ENCODE results near the gene ZNF408. TPM values are rescaled to one million over a fixed set of nuclear protein-coding genes. Genes with fewer than 3 reads are reported as not detected.

ZNF408 gene
- total RNA-seq, 2 experiments from 2014 or later: 12.9 to 15.1 TPM

DNA sequence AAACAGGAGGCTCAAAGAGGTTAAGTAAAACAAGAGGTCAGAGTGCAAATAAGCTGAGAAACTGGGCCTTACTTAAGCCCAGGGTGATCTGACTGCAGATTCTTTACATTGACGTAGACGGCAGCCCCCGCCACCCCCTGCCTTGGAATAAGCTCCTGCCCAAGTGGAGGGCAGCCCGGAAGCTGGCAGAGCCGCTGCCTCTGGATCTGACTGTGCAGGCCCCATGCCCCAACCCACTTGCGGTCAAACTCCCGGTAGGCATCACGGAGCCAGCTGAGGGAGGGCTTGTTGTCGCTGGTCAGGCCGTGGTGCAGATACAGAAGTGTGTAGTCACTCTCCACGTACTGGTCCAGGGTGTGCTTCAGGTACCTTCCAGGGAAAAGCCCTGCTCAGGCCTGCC is 19.0 kb upstream of the ZNF408 start:
- no peaks in the 10 kb centered on the region for H3K27me3 Mint-ChIP-seq
- no peaks in the 10 kb centered on the region for H3K36me3 Mint-ChIP-seq
- H3K9me3 Mint-ChIP-seq: no peaks in the 10 kb centered on the region
- no peak overlapping the region for H3K4me3 Mint-ChIP-seq
- H3K27ac Mint-ChIP-seq: no peak overlapping the region
- peaks cover 8% of the 10 kb centered on the region for H3K4me1 Mint-ChIP-seq
- no peak for DNase-seq

DNA sequence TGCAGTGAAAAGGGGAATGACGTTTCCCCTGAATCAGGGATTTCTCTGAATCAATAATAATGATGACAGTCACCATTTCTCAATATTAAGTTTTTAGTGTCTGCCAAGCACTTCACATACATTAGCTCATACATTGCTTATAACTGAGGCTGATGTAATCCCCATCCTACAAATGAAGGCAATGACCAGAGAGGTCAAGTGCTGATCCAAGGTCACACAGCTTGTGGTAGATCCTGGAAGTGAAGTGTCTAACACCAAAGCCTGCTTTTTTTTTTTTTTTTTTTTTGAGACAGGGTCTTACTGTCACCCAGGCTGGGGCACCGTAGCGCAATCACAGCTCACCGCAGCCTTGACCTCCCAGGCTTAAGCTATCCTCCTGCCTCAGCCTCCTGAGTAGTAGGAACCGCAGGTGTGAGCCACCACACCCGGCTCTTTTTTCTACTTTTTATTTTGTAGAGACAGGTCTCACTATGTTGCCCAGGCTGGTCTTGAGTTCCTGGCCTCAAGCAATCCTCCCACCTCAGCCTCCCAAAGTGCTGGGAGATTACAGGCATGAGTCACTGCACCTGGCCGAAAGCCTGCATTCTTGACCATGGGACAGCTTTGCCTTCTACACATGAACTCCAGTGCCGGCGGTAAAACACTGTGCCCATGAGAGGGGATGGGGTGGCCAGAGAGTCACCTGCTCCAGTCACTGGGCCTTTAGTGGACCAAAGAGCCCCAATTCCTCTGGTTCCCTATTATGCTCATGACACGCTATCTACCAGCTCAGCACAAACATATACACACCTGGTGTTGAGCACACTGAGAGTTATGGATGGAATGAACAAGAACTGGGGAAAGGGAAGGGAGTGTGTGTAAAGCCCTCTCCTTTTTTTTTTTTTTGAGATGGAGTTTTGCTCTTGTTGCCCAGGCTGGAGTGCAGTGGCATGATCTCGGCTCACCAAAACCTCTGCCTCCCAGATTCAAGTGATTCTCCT is 17.8 kb upstream of the ZNF408 start:
- H3K4me1 Mint-ChIP-seq: peaks cover 4% of the 10 kb centered on the region
- no peak for DNase-seq
- H3K27me3 Mint-ChIP-seq: no peaks in the 10 kb centered on the region
- no peak overlapping the region for H3K4me3 Mint-ChIP-seq
- H3K36me3 Mint-ChIP-seq: no peaks in the 10 kb centered on the region
- no peak overlapping the region for H3K27ac Mint-ChIP-seq
- no peaks in the 10 kb centered on the region for H3K9me3 Mint-ChIP-seq

GRCh38 chr11:46684367-46684766 is 16.5 kb upstream of the ZNF408 start:
- Mint-ChIP-seq H3K4me1 (peaks cover 2% of the 10 kb centered on the region), H3K27me3 (no peaks in the 10 kb centered on the region), H3K9me3 (no peaks in the 10 kb centered on the region), H3K36me3 (no peaks in the 10 kb centered on the region), H3K4me3 (no peak overlapping the region), H3K27ac (no peak overlapping the region)
- DNase-seq: no peak

- no peaks in the 10 kb centered on the region for H3K9me3 Mint-ChIP-seq
- no peaks in the 10 kb centered on the region for H3K27me3 Mint-ChIP-seq
- DNase-seq: no peak
- peaks cover 2% of the 10 kb centered on the region for H3K4me1 Mint-ChIP-seq
- H3K36me3 Mint-ChIP-seq: peaks cover 3% of the 10 kb centered on the region
- H3K27ac Mint-ChIP-seq: no peak overlapping the region
- no peak overlapping the region for H3K4me3 Mint-ChIP-seq
Observed at GRCh38 chr11:46686886-46687795, 13.7 kb upstream of the ZNF408 start.

DNA sequence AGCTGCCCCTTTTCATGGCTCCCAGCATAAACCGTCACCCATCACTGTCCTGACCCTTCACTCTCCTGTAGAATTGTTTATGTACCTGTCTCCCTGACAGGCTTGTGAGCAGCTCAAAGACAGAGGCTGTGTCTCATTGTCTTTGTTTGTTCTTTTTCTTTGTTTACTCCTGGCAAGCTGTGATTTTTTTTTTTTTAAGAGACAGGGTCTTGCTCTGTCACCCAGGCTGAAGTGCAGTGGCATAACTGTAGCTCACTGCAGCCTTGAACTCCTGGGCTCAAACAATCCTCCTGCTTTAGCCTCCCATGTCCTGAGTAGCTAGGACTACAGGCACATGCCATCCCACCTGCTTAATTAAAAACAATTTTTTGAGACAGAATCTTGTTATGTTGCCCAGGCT is 10.1 kb upstream of the ZNF408 start:
- Mint-ChIP-seq H3K27ac (no peak overlapping the region), H3K4me3 (no peak overlapping the region)

GRCh38 chr11:46692450-46692849 is 8.4 kb upstream of the ZNF408 start:
- H3K36me3 Mint-ChIP-seq: peaks cover 3% of the 10 kb centered on the region
- no peaks in the 10 kb centered on the region for H3K9me3 Mint-ChIP-seq
- DNase-seq: no peak
- no peaks in the 10 kb centered on the region for H3K27me3 Mint-ChIP-seq
- no peak overlapping the region for H3K4me3 Mint-ChIP-seq
- H3K4me1 Mint-ChIP-seq: peaks cover 4% of the 10 kb centered on the region
- H3K27ac Mint-ChIP-seq: no peak overlapping the region

More for the DNA sequence above, 10.1 kb upstream of the ZNF408 start:
- Mint-ChIP-seq H3K9me3 (no peaks in the 10 kb centered on the region), H3K4me1 (no peaks in the 10 kb centered on the region), H3K27me3 (no peaks in the 10 kb centered on the region), H3K36me3 (peaks cover 3% of the 10 kb centered on the region)
- DNase-seq: no peak

DNA sequence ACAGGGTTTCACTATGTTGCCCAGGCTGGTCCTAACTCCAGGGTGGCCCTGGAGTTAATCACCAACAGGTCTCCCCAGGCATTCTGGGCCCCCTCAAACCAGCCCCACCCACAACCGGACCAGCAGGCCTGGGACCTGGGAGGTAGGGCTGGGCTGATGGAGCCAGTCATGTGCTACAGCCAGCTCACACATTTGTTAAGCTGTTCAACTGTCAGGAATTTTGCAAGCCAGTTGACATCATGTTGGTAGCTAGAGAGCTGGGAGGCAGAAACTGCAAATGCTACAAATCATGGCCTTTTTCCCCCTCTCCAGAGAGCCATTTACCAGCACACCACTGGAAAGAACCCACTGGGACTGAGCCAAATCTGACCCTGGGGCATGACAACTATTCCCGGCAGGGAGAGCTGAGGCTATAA is 7.2 kb upstream of the ZNF408 start:
- H3K27me3 Mint-ChIP-seq: no peaks in the 10 kb centered on the region
- peaks cover 3% of the 10 kb centered on the region for H3K36me3 Mint-ChIP-seq
- no peaks in the 10 kb centered on the region for H3K9me3 Mint-ChIP-seq
- no peak overlapping the region for H3K27ac Mint-ChIP-seq
- no peak overlapping the region for H3K4me3 Mint-ChIP-seq
- peaks cover 10% of the 10 kb centered on the region for H3K4me1 Mint-ChIP-seq
- DNase-seq: no peak

DNA sequence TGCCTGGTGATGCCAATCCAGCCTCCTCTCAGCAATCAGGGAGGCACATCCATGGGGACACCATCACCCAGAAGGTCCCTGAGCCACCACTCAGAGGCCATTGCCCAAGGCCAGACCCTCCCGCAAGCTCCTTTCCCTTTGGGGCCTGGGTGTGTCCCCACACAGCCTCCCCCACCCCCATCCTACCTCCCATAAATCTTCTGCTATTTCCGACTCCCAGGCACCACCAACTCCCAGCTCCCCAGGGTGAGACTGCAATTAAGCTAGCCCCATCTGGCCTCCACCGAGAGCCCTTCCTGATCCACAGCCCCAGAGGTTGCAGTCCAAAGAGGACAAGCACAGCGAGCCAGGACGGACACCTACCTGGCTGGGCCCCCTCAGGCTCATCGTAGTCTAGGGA is 6.8 kb upstream of the ZNF408 start:
- no peak for DNase-seq
- peaks cover 15% of the 10 kb centered on the region for H3K4me1 Mint-ChIP-seq
- peaks cover 4% of the 10 kb centered on the region for H3K36me3 Mint-ChIP-seq
- H3K4me3 Mint-ChIP-seq: no peak overlapping the region
- no peak overlapping the region for H3K27ac Mint-ChIP-seq
- H3K9me3 Mint-ChIP-seq: no peaks in the 10 kb centered on the region
- no peaks in the 10 kb centered on the region for H3K27me3 Mint-ChIP-seq

- Mint-ChIP-seq H3K36me3 (peaks cover 7% of the 10 kb centered on the region), H3K27me3 (no peaks in the 10 kb centered on the region), H3K9me3 (no peaks in the 10 kb centered on the region), H3K27ac (no peak overlapping the region), H3K4me1 (peaks cover 17% of the 10 kb centered on the region), H3K4me3 (no peak overlapping the region)
- DNase-seq: no peak
Observed at GRCh38 chr11:46694607-46695006, 6.2 kb upstream of the ZNF408 start.

- Mint-ChIP-seq H3K9me3 (no peaks in the 10 kb centered on the region), H3K36me3 (peaks cover 6% of the 10 kb centered on the region), H3K27ac (no peak overlapping the region), H3K4me1 (peaks cover 17% of the 10 kb centered on the region), H3K27me3 (no peaks in the 10 kb centered on the region), H3K4me3 (no peak overlapping the region)
- no peak for DNase-seq
Observed at GRCh38 chr11:46695345-46696211, 5.3 kb upstream of the ZNF408 start.

- no peak for DNase-seq
- no peaks in the 10 kb centered on the region for H3K27me3 Mint-ChIP-seq
- no peak overlapping the region for H3K4me3 Mint-ChIP-seq
- H3K9me3 Mint-ChIP-seq: no peaks in the 10 kb centered on the region
- H3K27ac Mint-ChIP-seq: no peak overlapping the region
- peaks cover 17% of the 10 kb centered on the region for H3K4me1 Mint-ChIP-seq
- peaks cover 4% of the 10 kb centered on the region for H3K36me3 Mint-ChIP-seq
Observed at GRCh38 chr11:46696212-46696558, 4.6 kb upstream of the ZNF408 start.

DNA sequence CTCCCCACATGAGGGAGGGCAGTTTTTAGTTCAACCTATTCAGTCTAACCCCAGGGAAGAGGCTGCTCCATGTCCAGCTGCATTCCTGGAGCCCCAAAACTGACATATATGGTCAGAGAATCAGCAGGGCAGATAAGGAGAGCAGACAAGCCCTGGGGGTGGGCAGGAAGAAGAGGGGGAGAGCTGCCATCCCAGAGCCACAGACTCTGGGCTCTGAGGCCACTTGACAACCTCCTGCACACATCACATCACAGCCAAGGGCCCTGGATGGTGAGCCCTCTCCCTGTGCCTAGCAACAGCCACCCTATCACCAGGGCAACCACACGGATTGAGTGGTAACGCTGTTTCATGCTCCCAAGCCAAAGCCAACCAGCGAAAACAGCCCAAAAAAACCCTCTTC is 3.5 kb upstream of the ZNF408 start:
- peaks cover 10% of the 10 kb centered on the region for H3K36me3 Mint-ChIP-seq
- H3K27ac Mint-ChIP-seq: no peak overlapping the region
- H3K4me3 Mint-ChIP-seq: no peak overlapping the region
- DNase-seq: no peak
- no peaks in the 10 kb centered on the region for H3K9me3 Mint-ChIP-seq
- no peaks in the 10 kb centered on the region for H3K27me3 Mint-ChIP-seq
- H3K4me1 Mint-ChIP-seq: peaks cover 25% of the 10 kb centered on the region

DNA sequence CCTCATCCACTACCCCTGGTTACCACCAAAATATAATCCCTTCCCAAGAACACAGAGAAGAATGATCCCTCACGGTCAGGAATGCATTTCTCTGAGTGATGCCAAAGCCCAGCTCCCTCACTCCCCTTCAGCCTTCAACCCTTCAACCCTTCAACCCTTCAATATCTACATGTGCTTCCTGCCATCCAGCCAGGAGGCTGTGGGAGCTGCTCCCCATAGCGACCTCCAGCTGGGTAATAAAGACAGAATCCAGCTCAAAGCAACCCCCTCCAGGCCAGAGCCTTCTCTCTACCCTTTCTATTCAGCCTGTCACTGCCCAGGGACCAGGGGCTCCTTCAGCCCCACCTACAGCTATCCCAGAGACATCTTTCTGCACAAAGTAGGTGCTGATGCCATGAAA is 3.1 kb upstream of the ZNF408 start:
- H3K4me1 Mint-ChIP-seq: peaks cover 29% of the 10 kb centered on the region
- peaks cover 10% of the 10 kb centered on the region for H3K36me3 Mint-ChIP-seq
- no peaks in the 10 kb centered on the region for H3K9me3 Mint-ChIP-seq
- DNase-seq: no peak
- H3K27me3 Mint-ChIP-seq: no peaks in the 10 kb centered on the region
- H3K4me3 Mint-ChIP-seq: no peak overlapping the region
- no peak overlapping the region for H3K27ac Mint-ChIP-seq

- no peak for DNase-seq
- Mint-ChIP-seq H3K4me3 (no peak overlapping the region), H3K27me3 (no peaks in the 10 kb centered on the region), H3K4me1 (peaks cover 34% of the 10 kb centered on the region), H3K27ac (no peak overlapping the region), H3K9me3 (no peaks in the 10 kb centered on the region), H3K36me3 (peaks cover 11% of the 10 kb centered on the region)
Observed at GRCh38 chr11:46698597-46698996, 2.2 kb upstream of the ZNF408 start.
